ENCODE results near the gene KISS1R. TPM values are rescaled to one million over a fixed set of nuclear protein-coding genes. Genes with fewer than 3 reads are reported as not detected.

The KISS1R gene
- total and polyA plus RNA-seq, 4 donors: not detected

DNA sequence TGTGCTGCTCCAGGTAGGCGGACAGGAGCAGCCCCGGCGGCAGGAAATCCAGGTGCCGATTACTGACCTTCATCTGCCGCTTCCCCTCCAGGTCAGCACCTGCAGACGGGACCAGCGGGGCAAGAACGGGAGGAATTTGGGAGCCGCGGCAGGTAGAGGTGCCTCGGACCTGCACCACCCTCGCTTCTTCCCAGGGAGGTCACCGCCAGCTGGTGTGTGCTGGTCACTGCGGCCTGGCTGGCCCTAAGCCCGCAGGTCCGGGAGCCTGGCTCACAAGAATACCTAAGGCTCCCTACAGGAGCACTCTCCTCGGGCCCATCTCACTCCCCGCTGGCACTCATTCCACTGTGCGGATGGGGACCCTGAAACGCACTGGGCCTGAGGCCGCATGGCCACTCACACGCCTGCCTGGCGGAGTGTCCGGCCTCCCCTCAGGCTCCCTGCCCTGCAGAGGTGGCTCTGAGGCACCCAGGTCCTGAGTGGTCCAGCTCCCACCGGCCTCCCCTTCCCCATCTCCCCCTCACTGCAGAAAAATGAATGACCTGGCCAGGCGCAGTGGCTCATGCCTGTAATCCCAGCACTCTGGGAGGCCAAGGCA, 19.6 kb upstream of the KISS1R start:
- peaks cover 0 to 13% (median 4%) of the 10 kb centered on the region in 4 donors for H3K36me3 ChIP-seq (ENCODE audit: control insufficient read depth in 4 of 4, insufficient read depth in 3 of 4, low read depth in 1 of 4, low read length in 3 of 4)
- no peaks in the 10 kb centered on the region for H3K27me3 ChIP-seq (ENCODE audit: control insufficient read depth in 4 of 4, insufficient read depth in 4 of 4, low read length in 3 of 4)
- H3K4me1 ChIP-seq (ENCODE audit: control insufficient read depth in 4 of 4, insufficient read depth in 4 of 4, low read length in 3 of 4): peaks cover 5 to 7% (median 5%) of the 10 kb centered on the region in 4 donors
- TF ChIP-seq, protein P1, sequence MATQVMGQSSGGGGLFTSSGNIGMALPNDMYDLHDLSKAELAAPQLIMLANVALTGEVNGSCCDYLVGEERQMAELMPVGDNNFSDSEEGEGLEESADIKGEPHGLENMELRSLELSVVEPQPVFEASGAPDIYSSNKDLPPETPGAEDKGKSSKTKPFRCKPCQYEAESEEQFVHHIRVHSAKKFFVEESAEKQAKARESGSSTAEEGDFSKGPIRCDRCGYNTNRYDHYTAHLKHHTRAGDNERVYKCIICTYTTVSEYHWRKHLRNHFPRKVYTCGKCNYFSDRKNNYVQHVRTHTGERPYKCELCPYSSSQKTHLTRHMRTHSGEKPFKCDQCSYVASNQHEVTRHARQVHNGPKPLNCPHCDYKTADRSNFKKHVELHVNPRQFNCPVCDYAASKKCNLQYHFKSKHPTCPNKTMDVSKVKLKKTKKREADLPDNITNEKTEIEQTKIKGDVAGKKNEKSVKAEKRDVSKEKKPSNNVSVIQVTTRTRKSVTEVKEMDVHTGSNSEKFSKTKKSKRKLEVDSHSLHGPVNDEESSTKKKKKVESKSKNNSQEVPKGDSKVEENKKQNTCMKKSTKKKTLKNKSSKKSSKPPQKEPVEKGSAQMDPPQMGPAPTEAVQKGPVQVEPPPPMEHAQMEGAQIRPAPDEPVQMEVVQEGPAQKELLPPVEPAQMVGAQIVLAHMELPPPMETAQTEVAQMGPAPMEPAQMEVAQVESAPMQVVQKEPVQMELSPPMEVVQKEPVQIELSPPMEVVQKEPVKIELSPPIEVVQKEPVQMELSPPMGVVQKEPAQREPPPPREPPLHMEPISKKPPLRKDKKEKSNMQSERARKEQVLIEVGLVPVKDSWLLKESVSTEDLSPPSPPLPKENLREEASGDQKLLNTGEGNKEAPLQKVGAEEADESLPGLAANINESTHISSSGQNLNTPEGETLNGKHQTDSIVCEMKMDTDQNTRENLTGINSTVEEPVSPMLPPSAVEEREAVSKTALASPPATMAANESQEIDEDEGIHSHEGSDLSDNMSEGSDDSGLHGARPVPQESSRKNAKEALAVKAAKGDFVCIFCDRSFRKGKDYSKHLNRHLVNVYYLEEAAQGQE (IDR thresholded peaks at IDR 0.05): no peak
- TF ChIP-seq FOXA1 (IDR thresholded peaks at IDR 0.05): no peak
- TF ChIP-seq TAF1 (conservative IDR thresholded peaks at IDR 0.05): no peak
- TF ChIP-seq, protein P2, sequence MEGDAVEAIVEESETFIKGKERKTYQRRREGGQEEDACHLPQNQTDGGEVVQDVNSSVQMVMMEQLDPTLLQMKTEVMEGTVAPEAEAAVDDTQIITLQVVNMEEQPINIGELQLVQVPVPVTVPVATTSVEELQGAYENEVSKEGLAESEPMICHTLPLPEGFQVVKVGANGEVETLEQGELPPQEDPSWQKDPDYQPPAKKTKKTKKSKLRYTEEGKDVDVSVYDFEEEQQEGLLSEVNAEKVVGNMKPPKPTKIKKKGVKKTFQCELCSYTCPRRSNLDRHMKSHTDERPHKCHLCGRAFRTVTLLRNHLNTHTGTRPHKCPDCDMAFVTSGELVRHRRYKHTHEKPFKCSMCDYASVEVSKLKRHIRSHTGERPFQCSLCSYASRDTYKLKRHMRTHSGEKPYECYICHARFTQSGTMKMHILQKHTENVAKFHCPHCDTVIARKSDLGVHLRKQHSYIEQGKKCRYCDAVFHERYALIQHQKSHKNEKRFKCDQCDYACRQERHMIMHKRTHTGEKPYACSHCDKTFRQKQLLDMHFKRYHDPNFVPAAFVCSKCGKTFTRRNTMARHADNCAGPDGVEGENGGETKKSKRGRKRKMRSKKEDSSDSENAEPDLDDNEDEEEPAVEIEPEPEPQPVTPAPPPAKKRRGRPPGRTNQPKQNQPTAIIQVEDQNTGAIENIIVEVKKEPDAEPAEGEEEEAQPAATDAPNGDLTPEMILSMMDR (IDR thresholded peaks at IDR 0.05; ENCODE audit: low read depth, low read length, missing input control): no peak
- no peak for TF ChIP-seq YY1 (IDR thresholded peaks at IDR 0.05)
- TF ChIP-seq HNF4G (IDR thresholded peaks at IDR 0.05): no peak
- no peak for TF ChIP-seq RAD21 (IDR thresholded peaks at IDR 0.05)
- TF ChIP-seq, protein P3, sequence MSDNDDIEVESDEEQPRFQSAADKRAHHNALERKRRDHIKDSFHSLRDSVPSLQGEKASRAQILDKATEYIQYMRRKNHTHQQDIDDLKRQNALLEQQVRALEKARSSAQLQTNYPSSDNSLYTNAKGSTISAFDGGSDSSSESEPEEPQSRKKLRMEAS (IDR thresholded peaks at IDR 0.05): no peak
- TF ChIP-seq RXRA (IDR thresholded peaks at IDR 0.05): no peak
- TF ChIP-seq HNF4A (conservative IDR thresholded peaks at IDR 0.05): no peak
- H3K27ac ChIP-seq (ENCODE audit: low read depth in 1 of 2, low read length in 2 of 2): no peak overlapping the region
- DNase-seq (ENCODE audit: low spot score): no peak
- H3K9ac ChIP-seq (ENCODE audit: low read depth in 1 of 2, low read length in 2 of 2): no peak overlapping the region
- H3K9me3 ChIP-seq (ENCODE audit: control insufficient read depth in 4 of 4, low read length in 3 of 4): no peaks in the 10 kb centered on the region
- WGBS: 95% methylated on average over 26 of the region's 26 CpGs
- H3K4me3 ChIP-seq (ENCODE audit: low read depth in 1 of 3, low read length in 3 of 3): no peak overlapping the region

DNA sequence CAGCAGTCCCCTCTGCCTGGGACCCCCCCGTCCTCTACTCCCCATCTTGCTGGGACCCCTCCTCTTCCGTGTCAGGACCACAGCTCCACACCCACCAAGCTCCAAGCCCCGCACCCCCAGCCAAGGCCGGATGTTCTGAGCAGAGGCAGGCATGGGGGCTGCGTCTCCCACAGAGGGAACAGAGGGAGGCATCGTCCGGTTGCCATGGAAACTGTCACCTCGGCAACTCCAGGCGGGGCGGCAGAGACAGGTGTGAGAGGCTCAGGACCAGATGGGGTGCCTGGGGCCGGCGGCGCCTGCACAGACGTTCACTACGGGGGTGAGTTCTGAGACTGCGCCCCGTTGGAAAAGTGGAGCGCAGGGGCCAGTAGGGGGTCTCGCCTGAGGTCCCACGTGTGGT, 18.5 kb upstream of the KISS1R start:
- WGBS: 90% methylated on average over 20 of the region's 20 CpGs
- H3K27ac ChIP-seq (ENCODE audit: low read depth in 1 of 2, low read length in 2 of 2): no peak overlapping the region
- H3K4me3 ChIP-seq (ENCODE audit: low read depth in 1 of 3, low read length in 3 of 3): no peak overlapping the region
- H3K4me1 ChIP-seq (ENCODE audit: control insufficient read depth in 4 of 4, insufficient read depth in 4 of 4, low read length in 3 of 4): peaks cover 7 to 11% (median 9%) of the 10 kb centered on the region in 4 donors
- no peaks in the 10 kb centered on the region for H3K9me3 ChIP-seq (ENCODE audit: control insufficient read depth in 4 of 4, low read length in 3 of 4)
- H3K27me3 ChIP-seq (ENCODE audit: control insufficient read depth in 4 of 4, insufficient read depth in 4 of 4, low read length in 3 of 4): no peaks in the 10 kb centered on the region
- no peak overlapping the region for H3K9ac ChIP-seq (ENCODE audit: low read depth in 1 of 2, low read length in 2 of 2)
- peaks cover 0 to 13% (median 4%) of the 10 kb centered on the region in 4 donors for H3K36me3 ChIP-seq (ENCODE audit: control insufficient read depth in 4 of 4, insufficient read depth in 3 of 4, low read depth in 1 of 4, low read length in 3 of 4)
- DNase-seq (ENCODE audit: low spot score): no peak
- TF ChIP-seq, protein P1 (IDR thresholded peaks at IDR 0.05): no peak
- TF ChIP-seq SP1 (IDR thresholded peaks at IDR 0.05): no peak
- TF ChIP-seq TAF1 (conservative IDR thresholded peaks at IDR 0.05): no peak
- TF ChIP-seq, protein P4, sequence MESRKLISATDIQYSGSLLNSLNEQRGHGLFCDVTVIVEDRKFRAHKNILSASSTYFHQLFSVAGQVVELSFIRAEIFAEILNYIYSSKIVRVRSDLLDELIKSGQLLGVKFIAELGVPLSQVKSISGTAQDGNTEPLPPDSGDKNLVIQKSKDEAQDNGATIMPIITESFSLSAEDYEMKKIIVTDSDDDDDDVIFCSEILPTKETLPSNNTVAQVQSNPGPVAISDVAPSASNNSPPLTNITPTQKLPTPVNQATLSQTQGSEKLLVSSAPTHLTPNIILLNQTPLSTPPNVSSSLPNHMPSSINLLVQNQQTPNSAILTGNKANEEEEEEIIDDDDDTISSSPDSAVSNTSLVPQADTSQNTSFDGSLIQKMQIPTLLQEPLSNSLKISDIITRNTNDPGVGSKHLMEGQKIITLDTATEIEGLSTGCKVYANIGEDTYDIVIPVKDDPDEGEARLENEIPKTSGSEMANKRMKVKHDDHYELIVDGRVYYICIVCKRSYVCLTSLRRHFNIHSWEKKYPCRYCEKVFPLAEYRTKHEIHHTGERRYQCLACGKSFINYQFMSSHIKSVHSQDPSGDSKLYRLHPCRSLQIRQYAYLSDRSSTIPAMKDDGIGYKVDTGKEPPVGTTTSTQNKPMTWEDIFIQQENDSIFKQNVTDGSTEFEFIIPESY (IDR thresholded peaks at IDR 0.05): no peak
- TF ChIP-seq JUND (IDR thresholded peaks at IDR 0.05): no peak
- no peak for TF ChIP-seq NR2F2 (IDR thresholded peaks at IDR 0.05)
- TF ChIP-seq RXRA (IDR thresholded peaks at IDR 0.05): no peak
- TF ChIP-seq, protein P3 (IDR thresholded peaks at IDR 0.05): no peak
- TF ChIP-seq, protein P2 (IDR thresholded peaks at IDR 0.05; ENCODE audit: low read depth, low read length, missing input control): no peak
- no peak for TF ChIP-seq RAD21 (IDR thresholded peaks at IDR 0.05)
- TF ChIP-seq FOXA1 (IDR thresholded peaks at IDR 0.05): no peak
- no peak for TF ChIP-seq FOXA2 (IDR thresholded peaks at IDR 0.05)
- no peak for TF ChIP-seq HNF4G (IDR thresholded peaks at IDR 0.05)
- TF ChIP-seq, protein P5, sequence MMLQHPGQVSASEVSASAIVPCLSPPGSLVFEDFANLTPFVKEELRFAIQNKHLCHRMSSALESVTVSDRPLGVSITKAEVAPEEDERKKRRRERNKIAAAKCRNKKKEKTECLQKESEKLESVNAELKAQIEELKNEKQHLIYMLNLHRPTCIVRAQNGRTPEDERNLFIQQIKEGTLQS (IDR thresholded peaks at IDR 0.05): no peak
- no peak for TF ChIP-seq EGR1 (IDR thresholded peaks at IDR 0.05; ENCODE audit: low read depth in 2 of 2)
- no peak for TF ChIP-seq HNF4A (conservative IDR thresholded peaks at IDR 0.05)

Data from liver (tissue), 9 donors.